ENCODE measurements around the gene GBP1. TPM values are rescaled to one million over a fixed set of nuclear protein-coding genes. Genes with fewer than 3 reads are reported as not detected.

GBP1 gene
- total and polyA plus RNA-seq, 2 donors (not counting 3 experiments of a cell fraction or from before 2014, with no cell fraction given), result 11.6 to 28.0 TPM

- Histone ChIP-seq H3K79me2 (ENCODE audit: control insufficient read depth, insufficient read depth, low read length) (no peaks in the 10 kb centered on the region), H4K20me1 (replicated peaks; ENCODE audit: control insufficient read depth, extremely low read depth, insufficient read depth, low read length) (no peaks in the 10 kb centered on the region), H3K4me2 (ENCODE audit: insufficient read depth, low read length) (no peak overlapping the region), H3K9me1 (replicated peaks; ENCODE audit: control insufficient read depth, extremely low read depth, insufficient read depth, low read length) (no peaks in the 10 kb centered on the region), H3K4me1 (ENCODE audit: control insufficient read depth, extremely low read depth, insufficient read depth, low read length) (no peaks in the 10 kb centered on the region), H3K27ac (ENCODE audit: insufficient read depth, low read depth, low read length) (no peak overlapping the region), H3K4me3 (replicated peaks in 1 of 3; ENCODE audit: insufficient read depth in 1 of 3, low read depth in 1 of 3, low read length in 3 of 3) (no peak overlapping the region), H3K36me3 (ENCODE audit: control insufficient read depth in 2 of 2, extremely low read depth in 1 of 2, insufficient read depth in 2 of 2, low read length in 2 of 2) (no peaks in the 10 kb centered on the region), H2AFZ (ENCODE audit: low read depth, low read length) (no peak overlapping the region), H3K9ac (replicated peaks; ENCODE audit: extremely low read depth, insufficient read depth, low read length) (no peak overlapping the region), H3K27me3 (ENCODE audit: control insufficient read depth in 2 of 2, insufficient read depth in 2 of 2, low read length in 2 of 2) (no peaks in the 10 kb centered on the region), H3K9me3 (replicated peaks; ENCODE audit: control insufficient read depth, insufficient read depth, low read length) (no peaks in the 10 kb centered on the region)
- BruUV-seq (replicated peaks), result no TSS peak
- intact Hi-C loops (cut with micrococcal nuclease) (no loop called here), dilution Hi-C loops (cut with MboI; ENCODE audit: extremely low pct_ligation_motif_present, low sequenced_read_pairs) (no loop called here)
- no peak for FAIRE-seq
- POLR2A ChIA-PET, result no interaction called here
- CTCF ChIA-PET, result interaction anchor here (1.5 kb wide), 1 partner anchor 10 kb away, joined by 3 read pairs; no protein-coding TSS in a partner anchor
- TF ChIP-seq, protein P1, sequence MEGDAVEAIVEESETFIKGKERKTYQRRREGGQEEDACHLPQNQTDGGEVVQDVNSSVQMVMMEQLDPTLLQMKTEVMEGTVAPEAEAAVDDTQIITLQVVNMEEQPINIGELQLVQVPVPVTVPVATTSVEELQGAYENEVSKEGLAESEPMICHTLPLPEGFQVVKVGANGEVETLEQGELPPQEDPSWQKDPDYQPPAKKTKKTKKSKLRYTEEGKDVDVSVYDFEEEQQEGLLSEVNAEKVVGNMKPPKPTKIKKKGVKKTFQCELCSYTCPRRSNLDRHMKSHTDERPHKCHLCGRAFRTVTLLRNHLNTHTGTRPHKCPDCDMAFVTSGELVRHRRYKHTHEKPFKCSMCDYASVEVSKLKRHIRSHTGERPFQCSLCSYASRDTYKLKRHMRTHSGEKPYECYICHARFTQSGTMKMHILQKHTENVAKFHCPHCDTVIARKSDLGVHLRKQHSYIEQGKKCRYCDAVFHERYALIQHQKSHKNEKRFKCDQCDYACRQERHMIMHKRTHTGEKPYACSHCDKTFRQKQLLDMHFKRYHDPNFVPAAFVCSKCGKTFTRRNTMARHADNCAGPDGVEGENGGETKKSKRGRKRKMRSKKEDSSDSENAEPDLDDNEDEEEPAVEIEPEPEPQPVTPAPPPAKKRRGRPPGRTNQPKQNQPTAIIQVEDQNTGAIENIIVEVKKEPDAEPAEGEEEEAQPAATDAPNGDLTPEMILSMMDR (IDR thresholded peaks at IDR 0.05; ENCODE audit: extremely low read depth in 1 of 2, insufficient read depth in 1 of 2, low read depth in 1 of 2, low read length in 2 of 2), result no peak
- no peak for TF ChIP-seq POLR2AphosphoS5 (IDR thresholded peaks at IDR 0.05; ENCODE audit: insufficient read depth, low read depth, low read length)
- no peak for TF ChIP-seq GATA2 (IDR thresholded peaks at IDR 0.05; ENCODE audit: insufficient read depth, insufficient read length, low read depth, low read length)
- TF ChIP-seq MAX (IDR thresholded peaks at IDR 0.05; ENCODE audit: insufficient read depth, insufficient read length), result no peak
- TF ChIP-seq JUN (IDR thresholded peaks at IDR 0.05; ENCODE audit: borderline replicate concordance, insufficient read depth, insufficient read length, low read depth), result no peak
- no peak for TF ChIP-seq POLR2A (IDR thresholded peaks at IDR 0.05; ENCODE audit: low read depth, low read length)
- TF ChIP-seq FOS (IDR thresholded peaks at IDR 0.05; ENCODE audit: borderline replicate concordance, insufficient read depth, low read length), result no peak
- no peak for TF ChIP-seq EZH2 (IDR thresholded peaks at IDR 0.05; ENCODE audit: borderline replicate concordance, low read depth, low read length, severe bottlenecking)
- TF ChIP-seq MYC (IDR thresholded peaks at IDR 0.05; ENCODE audit: low read depth, low read length), result no peak
- DNase-seq (ENCODE audit: low read depth, low spot score), result no peak
These were observed 21.1 kb downstream of the GBP1 start for GRCh38 chr1:89043940-89044339.

Data from endothelial cell of umbilical vein (primary cell).